HEK293 (cell line): Measurements from ENCODE around the gene THRAP3.

Experiments
- ATF2 ChIP-seq: fragments of 450-650 bp; formaldehyde crosslinking; IDR thresholded peaks from 2 replicates; pipeline ENCODE4 v1.5.1; 2016; ENCODE audit warnings: missing biosample characterization, missing genetic modification characterization, low read depth
- KLF8 ChIP-seq: fragments of 450-650 bp; formaldehyde crosslinking; IDR thresholded peaks from 2 replicates; pipeline ENCODE4 v1.5.1; 2016; ENCODE audit warnings: missing biosample characterization, missing genetic modification characterization
- MZF1 ChIP-seq: fragments of 450-650 bp; formaldehyde crosslinking; IDR thresholded peaks from 2 replicates; pipeline ENCODE4 v1.5.1; 2017; ENCODE audit warnings: missing biosample characterization, missing genetic modification characterization, borderline replicate concordance
- PRDM6 ChIP-seq: fragments of 450-650 bp; formaldehyde crosslinking; IDR thresholded peaks from 2 replicates; pipeline ENCODE4 v1.5.1; 2017; ENCODE audit warnings: missing biosample characterization, missing genetic modification characterization
- SP2 ChIP-seq: fragments of 450-650 bp; formaldehyde crosslinking; IDR thresholded peaks from 2 replicates; pipeline ENCODE4 v1.5.1; 2016; ENCODE audit warnings: missing biosample characterization, missing genetic modification characterization
- ZBTB1 ChIP-seq: fragments of 450-650 bp; formaldehyde crosslinking; IDR thresholded peaks from 2 replicates; pipeline ENCODE4 v1.5.1; 2016; ENCODE audit warnings: missing biosample characterization, missing genetic modification characterization
- ZBTB7A ChIP-seq: fragments of 450-650 bp; formaldehyde crosslinking; IDR thresholded peaks from 2 replicates; pipeline ENCODE4 v1.5.1; 2016; ENCODE audit warnings: low read depth, missing biosample characterization, missing genetic modification characterization
- ZFHX2 ChIP-seq: fragments of 450-650 bp; formaldehyde crosslinking; conservative IDR thresholded peaks from 2 replicates; pipeline ENCODE4 v1.5.1; 2016; ENCODE audit warnings: missing biosample characterization, missing genetic modification characterization
- ZIC2 ChIP-seq: fragments of 450-650 bp; formaldehyde crosslinking; IDR thresholded peaks from 2 replicates; pipeline ENCODE4 v1.5.1; 2016; ENCODE audit warnings: missing biosample characterization, missing genetic modification characterization
- ZNF138 ChIP-seq: fragments of 450-650 bp; formaldehyde crosslinking; IDR thresholded peaks from 2 replicates; pipeline ENCODE4 v1.5.1; 2016; ENCODE audit warnings: missing biosample characterization, missing genetic modification characterization, borderline replicate concordance
- ZNF221 ChIP-seq: fragments of 450-650 bp; formaldehyde crosslinking; IDR thresholded peaks from 2 replicates; pipeline ENCODE4 v1.5.1; 2017; ENCODE audit warnings: missing biosample characterization, missing genetic modification characterization, borderline replicate concordance
- ZNF23 ChIP-seq: fragments of 450-650 bp; formaldehyde crosslinking; IDR thresholded peaks from 2 replicates; pipeline ENCODE4 v1.5.1; 2016; ENCODE audit warnings: missing biosample characterization, missing genetic modification characterization, borderline replicate concordance
- ZNF239 ChIP-seq: fragments of 450-650 bp; formaldehyde crosslinking; IDR thresholded peaks from 2 replicates; pipeline ENCODE4 v1.5.1; 2016; ENCODE audit warnings: missing biosample characterization, missing genetic modification characterization
- ZNF274 ChIP-seq, 2 experiments: fragments of 200-500 bp in 1 of 2; fragments of 450-650 bp in 1 of 2; sonication (Bioruptor generic) in 1 of 2; formaldehyde crosslinking in 1 of 2; IDR thresholded peaks; 2 replicates each; pipeline versions ENCODE4 v1.5.1 to v1.6.1; 2014 to 2016; ENCODE audit warnings: borderline replicate concordance in 1 of 2, inconsistent platforms in 1 of 2, low read length in 1 of 2, missing biosample characterization in 1 of 2, missing genetic modification characterization in 1 of 2
- ZNF354C ChIP-seq: fragments of 450-650 bp; formaldehyde crosslinking; IDR thresholded peaks from 2 replicates; pipeline ENCODE4 v1.5.1; 2016; ENCODE audit warnings: missing biosample characterization, missing genetic modification characterization, low read depth, borderline replicate concordance
- ZNF426 ChIP-seq: fragments of 450-650 bp; formaldehyde crosslinking; IDR thresholded peaks from 2 replicates; pipeline ENCODE4 v1.5.1; 2017; ENCODE audit warnings: missing biosample characterization, missing genetic modification characterization, mild to moderate bottlenecking, inconsistent platforms, moderate library complexity
- ZNF433 ChIP-seq: fragments of 450-650 bp; formaldehyde crosslinking; IDR thresholded peaks from 2 replicates; pipeline ENCODE4 v1.5.1; 2016; ENCODE audit warnings: missing biosample characterization, missing genetic modification characterization, low read depth
- ZNF561 ChIP-seq: fragments of 450-650 bp; IDR thresholded peaks from 2 replicates; pipeline ENCODE4 v1.5.1; 2018; ENCODE audit warnings: missing biosample characterization, missing genetic modification characterization, borderline replicate concordance
- ZNF585B ChIP-seq: fragments of 450-650 bp; formaldehyde crosslinking; IDR thresholded peaks from 2 replicates; pipeline ENCODE4 v1.5.1; 2016; ENCODE audit warnings: missing biosample characterization, missing genetic modification characterization
- ZNF600 ChIP-seq: fragments of 450-650 bp; formaldehyde crosslinking; IDR thresholded peaks from 2 replicates; pipeline ENCODE4 v1.5.1; 2016; ENCODE audit warnings: missing biosample characterization, missing genetic modification characterization
- ZNF639 ChIP-seq: fragments of 450-650 bp; formaldehyde crosslinking; IDR thresholded peaks from 2 replicates; pipeline ENCODE4 v1.5.1; 2016; ENCODE audit warnings: missing biosample characterization, missing genetic modification characterization
- ZNF670 ChIP-seq: fragments of 450-650 bp; formaldehyde crosslinking; IDR thresholded peaks from 2 replicates; pipeline ENCODE4 v1.5.1; 2016; ENCODE audit warnings: missing biosample characterization, missing genetic modification characterization, low read depth
- ZNF768 ChIP-seq: fragments of 450-650 bp; formaldehyde crosslinking; IDR thresholded peaks from 2 replicates; pipeline ENCODE4 v1.5.1; 2018; ENCODE audit warnings: missing biosample characterization, mild to moderate bottlenecking, missing genetic modification characterization
- ZNF785 ChIP-seq: fragments of 450-650 bp; formaldehyde crosslinking; IDR thresholded peaks from 2 replicates; pipeline ENCODE4 v1.5.1; 2016; ENCODE audit warnings: missing biosample characterization, missing genetic modification characterization
- ZNF830 ChIP-seq: fragments of 450-650 bp; IDR thresholded peaks from 2 replicates; pipeline ENCODE4 v1.5.0; 2018; ENCODE audit warnings: missing biosample characterization, missing genetic modification characterization, low read depth, mild to moderate bottlenecking, moderate library complexity
- ZNF843 ChIP-seq: fragments of 450-650 bp; formaldehyde crosslinking; IDR thresholded peaks from 2 replicates; pipeline ENCODE4 v1.5.1; 2016; ENCODE audit warnings: missing biosample characterization, missing genetic modification characterization
- TF ChIP-seq, protein P1 (sequence below): fragments of 450-650 bp; formaldehyde crosslinking; IDR thresholded peaks from 2 replicates; pipeline ENCODE4; 2016; ENCODE audit warnings: missing biosample characterization, missing genetic modification characterization
- TF ChIP-seq, protein P2 (sequence below): fragments of 450-650 bp; formaldehyde crosslinking; IDR thresholded peaks from 2 replicates; pipeline ENCODE4 v1.5.1; 2016; ENCODE audit warnings: missing biosample characterization, missing genetic modification characterization, borderline replicate concordance
- TF ChIP-seq, protein P3 (sequence below): fragments of 450-650 bp; formaldehyde crosslinking; IDR thresholded peaks from 2 replicates; pipeline ENCODE4 v1.5.1; 2017; ENCODE audit warnings: missing biosample characterization, missing genetic modification characterization
- TF ChIP-seq, protein P4 (sequence below): fragments of 450-650 bp; formaldehyde crosslinking; IDR thresholded peaks from 2 replicates; pipeline ENCODE4 v1.5.1; 2017; ENCODE audit warnings: missing biosample characterization, missing genetic modification characterization

THRAP3 gene

GRCh38 chr1:36224537-36225282 lies 467 bp downstream of the THRAP3 start (continued):
- TF ChIP-seq, protein P1, sequence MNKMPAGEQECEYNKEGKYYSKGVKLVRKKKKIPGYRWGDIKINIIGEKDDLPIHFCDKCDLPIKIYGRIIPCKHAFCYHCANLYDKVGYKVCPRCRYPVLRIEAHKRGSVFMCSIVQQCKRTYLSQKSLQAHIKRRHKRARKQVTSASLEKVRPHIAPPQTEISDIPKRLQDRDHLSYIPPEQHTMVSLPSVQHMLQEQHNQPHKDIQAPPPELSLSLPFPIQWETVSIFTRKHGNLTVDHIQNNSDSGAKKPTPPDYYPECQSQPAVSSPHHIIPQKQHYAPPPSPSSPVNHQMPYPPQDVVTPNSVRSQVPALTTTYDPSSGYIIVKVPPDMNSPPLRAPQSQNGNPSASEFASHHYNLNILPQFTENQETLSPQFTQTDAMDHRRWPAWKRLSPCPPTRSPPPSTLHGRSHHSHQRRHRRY (tag by site-specific recombination), result no peak
- TF ChIP-seq ZNF433 (tag by site-specific recombination), result no peak
- TF ChIP-seq ZFHX2 (tag by site-specific recombination), result no peak
- TF ChIP-seq ZBTB1 (tag by site-specific recombination), result no peak
- no peak for TF ChIP-seq PRDM6
- TF ChIP-seq ZNF23 (tag by site-specific recombination), result no peak
- TF ChIP-seq ZNF768 (tag by site-specific recombination), result no peak
- TF ChIP-seq ZIC2 (tag by site-specific recombination), result no peak
- TF ChIP-seq ZNF274 (IDR thresholded peaks at IDR 0.05; ENCODE audit: low read length), result no peak
- no peak for TF ChIP-seq ZNF274 (tag by site-specific recombination; IDR thresholded peaks at IDR 0.05; ENCODE audit: borderline replicate concordance)
- TF ChIP-seq, protein P2, sequence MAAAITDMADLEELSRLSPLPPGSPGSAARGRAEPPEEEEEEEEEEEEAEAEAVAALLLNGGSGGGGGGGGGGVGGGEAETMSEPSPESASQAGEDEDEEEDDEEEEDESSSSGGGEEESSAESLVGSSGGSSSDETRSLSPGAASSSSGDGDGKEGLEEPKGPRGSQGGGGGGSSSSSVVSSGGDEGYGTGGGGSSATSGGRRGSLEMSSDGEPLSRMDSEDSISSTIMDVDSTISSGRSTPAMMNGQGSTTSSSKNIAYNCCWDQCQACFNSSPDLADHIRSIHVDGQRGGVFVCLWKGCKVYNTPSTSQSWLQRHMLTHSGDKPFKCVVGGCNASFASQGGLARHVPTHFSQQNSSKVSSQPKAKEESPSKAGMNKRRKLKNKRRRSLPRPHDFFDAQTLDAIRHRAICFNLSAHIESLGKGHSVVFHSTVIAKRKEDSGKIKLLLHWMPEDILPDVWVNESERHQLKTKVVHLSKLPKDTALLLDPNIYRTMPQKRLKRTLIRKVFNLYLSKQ (tag by site-specific recombination), result no peak
- TF ChIP-seq ZNF600 (tag by site-specific recombination), result peak; percentile 70; the same call in 1 of the 2 replicates
- TF ChIP-seq ATF2 (tag by site-specific recombination), result no peak
- peak; percentile 55; the same call in 1 of the 2 replicates for TF ChIP-seq MZF1
- TF ChIP-seq ZNF830 (tag by site-specific recombination), result no peak
- TF ChIP-seq SP2 (tag by site-specific recombination), result no peak; the same call in 1 of the 2 replicates
- 0 out of 2 replicates have a peak, but pooled peaks have one; percentile 28 for TF ChIP-seq ZNF639 (tag by site-specific recombination)
- TF ChIP-seq ZNF426 (tag by site-specific recombination), result no peak
- TF ChIP-seq ZNF843, result no peak
- TF ChIP-seq ZNF670 (tag by site-specific recombination), result no peak
- no peak for TF ChIP-seq ZNF785
- no peak for TF ChIP-seq ZNF585B
- TF ChIP-seq ZNF354C (tag by site-specific recombination), result no peak
- TF ChIP-seq ZNF138 (tag by site-specific recombination), result no peak
- no peak for TF ChIP-seq ZNF239 (tag by site-specific recombination)
- peak; percentile 64; the same call in 1 of the 2 replicates for TF ChIP-seq ZNF561 (tag by site-specific recombination)
- no peak for TF ChIP-seq ZNF221 (tag by site-specific recombination)
- no peak for TF ChIP-seq ZBTB7A (tag by site-specific recombination)
- TF ChIP-seq, protein P3, sequence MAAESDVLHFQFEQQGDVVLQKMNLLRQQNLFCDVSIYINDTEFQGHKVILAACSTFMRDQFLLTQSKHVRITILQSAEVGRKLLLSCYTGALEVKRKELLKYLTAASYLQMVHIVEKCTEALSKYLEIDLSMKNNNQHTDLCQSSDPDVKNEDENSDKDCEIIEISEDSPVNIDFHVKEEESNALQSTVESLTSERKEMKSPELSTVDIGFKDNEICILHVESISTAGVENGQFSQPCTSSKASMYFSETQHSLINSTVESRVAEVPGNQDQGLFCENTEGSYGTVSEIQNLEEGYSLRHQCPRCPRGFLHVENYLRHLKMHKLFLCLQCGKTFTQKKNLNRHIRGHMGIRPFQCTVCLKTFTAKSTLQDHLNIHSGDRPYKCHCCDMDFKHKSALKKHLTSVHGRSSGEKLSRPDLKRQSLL (tag by site-specific recombination), result no peak
- TF ChIP-seq, protein P4, sequence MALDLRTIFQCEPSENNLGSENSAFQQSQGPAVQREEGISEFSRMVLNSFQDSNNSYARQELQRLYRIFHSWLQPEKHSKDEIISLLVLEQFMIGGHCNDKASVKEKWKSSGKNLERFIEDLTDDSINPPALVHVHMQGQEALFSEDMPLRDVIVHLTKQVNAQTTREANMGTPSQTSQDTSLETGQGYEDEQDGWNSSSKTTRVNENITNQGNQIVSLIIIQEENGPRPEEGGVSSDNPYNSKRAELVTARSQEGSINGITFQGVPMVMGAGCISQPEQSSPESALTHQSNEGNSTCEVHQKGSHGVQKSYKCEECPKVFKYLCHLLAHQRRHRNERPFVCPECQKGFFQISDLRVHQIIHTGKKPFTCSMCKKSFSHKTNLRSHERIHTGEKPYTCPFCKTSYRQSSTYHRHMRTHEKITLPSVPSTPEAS (tag by site-specific recombination), result no peak
- TF ChIP-seq KLF8 (tag by site-specific recombination), result no peak
